DOHH2 (cell line): ENCODE measurements around the gene PODN.

Source experiments
- EZH2phosphoT487 ChIP-seq: fragments of 200-600 bp; sonication (generic); IDR thresholded peaks from 2 replicates; pipeline ENCODE4 v1.6.1; 2017; ENCODE audit warnings: borderline replicate concordance, mild to moderate bottlenecking, antibody characterized with exemption, low read length, moderate library complexity, mixed read lengths
- TF ChIP-seq, protein P1 (sequence below): fragments of 200-600 bp; sonication (generic); IDR thresholded peaks from one replicate; pipeline ENCODE4 v1.5.1; 2014; ENCODE audit warnings: antibody characterized with exemption, mild to moderate bottlenecking, low read depth, low read length; ENCODE audit not compliant: poor library complexity, severe bottlenecking

DNA sequence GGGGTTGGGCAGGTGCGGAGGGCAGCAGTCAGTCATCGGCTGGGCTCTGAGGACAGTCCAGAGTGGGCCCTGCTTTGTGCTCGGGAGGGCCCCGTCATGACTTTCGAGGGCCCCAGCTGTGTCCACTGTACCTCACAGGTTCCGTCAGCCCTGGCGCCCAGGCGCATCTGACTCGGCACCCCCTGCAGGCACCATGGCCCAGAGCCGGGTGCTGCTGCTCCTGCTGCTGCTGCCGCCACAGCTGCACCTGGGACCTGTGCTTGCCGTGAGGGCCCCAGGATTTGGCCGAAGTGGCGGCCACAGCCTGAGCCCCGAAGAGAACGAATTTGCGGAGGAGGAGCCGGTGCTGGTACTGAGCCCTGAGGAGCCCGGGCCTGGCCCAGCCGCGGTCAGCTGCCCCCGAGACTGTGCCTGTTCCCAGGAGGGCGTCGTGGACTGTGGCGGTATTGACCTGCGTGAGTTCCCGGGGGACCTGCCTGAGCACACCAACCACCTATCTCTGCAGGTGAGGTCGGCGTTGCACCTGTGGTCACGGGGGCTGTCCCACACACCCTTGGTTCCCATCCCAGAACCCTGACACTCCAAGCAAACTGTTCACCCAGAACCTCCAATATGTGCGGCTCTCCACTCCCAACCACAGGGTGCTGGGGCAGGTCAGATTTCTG, 7.8 kb downstream of the PODN start:
- TF ChIP-seq, protein P1, sequence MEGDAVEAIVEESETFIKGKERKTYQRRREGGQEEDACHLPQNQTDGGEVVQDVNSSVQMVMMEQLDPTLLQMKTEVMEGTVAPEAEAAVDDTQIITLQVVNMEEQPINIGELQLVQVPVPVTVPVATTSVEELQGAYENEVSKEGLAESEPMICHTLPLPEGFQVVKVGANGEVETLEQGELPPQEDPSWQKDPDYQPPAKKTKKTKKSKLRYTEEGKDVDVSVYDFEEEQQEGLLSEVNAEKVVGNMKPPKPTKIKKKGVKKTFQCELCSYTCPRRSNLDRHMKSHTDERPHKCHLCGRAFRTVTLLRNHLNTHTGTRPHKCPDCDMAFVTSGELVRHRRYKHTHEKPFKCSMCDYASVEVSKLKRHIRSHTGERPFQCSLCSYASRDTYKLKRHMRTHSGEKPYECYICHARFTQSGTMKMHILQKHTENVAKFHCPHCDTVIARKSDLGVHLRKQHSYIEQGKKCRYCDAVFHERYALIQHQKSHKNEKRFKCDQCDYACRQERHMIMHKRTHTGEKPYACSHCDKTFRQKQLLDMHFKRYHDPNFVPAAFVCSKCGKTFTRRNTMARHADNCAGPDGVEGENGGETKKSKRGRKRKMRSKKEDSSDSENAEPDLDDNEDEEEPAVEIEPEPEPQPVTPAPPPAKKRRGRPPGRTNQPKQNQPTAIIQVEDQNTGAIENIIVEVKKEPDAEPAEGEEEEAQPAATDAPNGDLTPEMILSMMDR, result no peak
- TF ChIP-seq EZH2phosphoT487, result no peak
